DMS53 treated with DMSO at 0.1 percent for 48 hours (cell line): Measurements from ENCODE around the gene ZPBP2.
"Not testable (repeated sequence)": the region's sequence is repeated elsewhere in the genome, so short reads cannot be mapped to it uniquely, and the experiment has no call there.

Experiments used
- DNase-seq: peaks from one replicate; lab custom pipeline; 2025; ENCODE audit not compliant: unreplicated experiment; lab: John Stamatoyannopoulos, UW

Gene ZPBP2

GRCh38 chr17:39867880-39868553 lies at the start of gene ZPBP2:
Gene ZPBP2, plus strand, starts transcription at chr17:39868202. Its CDS starts 153 bp downstream, at chr17:39868355.
- DNase-seq, result no peak

- DNase-seq, result no peak
Measured at GRCh38 chr17:39818358-39819000, 49.5 kb upstream of the ZPBP2 start.

GRCh38 chr17:39820541-39820940 lies 47.5 kb upstream of the ZPBP2 start:
- DNase-seq, result no peak

- DNase-seq, result no peak
Measured at GRCh38 chr17:39820987-39821386, 47.0 kb upstream of the ZPBP2 start.

- no peak for DNase-seq
Measured at GRCh38 chr17:39822051-39822451, 46.0 kb upstream of the ZPBP2 start.

- DNase-seq, result no peak
Measured at GRCh38 chr17:39823407-39824054, 44.5 kb upstream of the ZPBP2 start.

GRCh38 chr17:39826334-39826733 lies 41.7 kb upstream of the ZPBP2 start:
- no peak for DNase-seq

- DNase-seq, result no peak
Measured at GRCh38 chr17:39828443-39828842, 39.6 kb upstream of the ZPBP2 start.

- DNase-seq, result no peak
Measured at GRCh38 chr17:39831588-39831987, 36.4 kb upstream of the ZPBP2 start.

GRCh38 chr17:39834017-39834416 lies 34.0 kb upstream of the ZPBP2 start:
- no peak for DNase-seq

GRCh38 chr17:39835038-39835786 lies 32.8 kb upstream of the ZPBP2 start:
- DNase-seq, result no peak

GRCh38 chr17:39836117-39836516 lies 31.9 kb upstream of the ZPBP2 start:
- no peak for DNase-seq

- DNase-seq, result no peak
Measured at GRCh38 chr17:39838057-39838456, 29.9 kb upstream of the ZPBP2 start.

GRCh38 chr17:39838784-39839183 lies 29.2 kb upstream of the ZPBP2 start:
- no peak for DNase-seq

- no peak for DNase-seq
Measured at GRCh38 chr17:39841134-39841683, 26.8 kb upstream of the ZPBP2 start.

- no peak for DNase-seq
Measured at GRCh38 chr17:39845052-39845846, 22.8 kb upstream of the ZPBP2 start.

GRCh38 chr17:39846205-39846604 lies 21.8 kb upstream of the ZPBP2 start:
- DNase-seq, result no peak

- no peak for DNase-seq
Measured at GRCh38 chr17:39848600-39848999, 19.4 kb upstream of the ZPBP2 start.

GRCh38 chr17:39850186-39850585 lies 17.8 kb upstream of the ZPBP2 start:
- not testable (repeated sequence) for DNase-seq

GRCh38 chr17:39852239-39852638 lies 15.8 kb upstream of the ZPBP2 start:
- no peak for DNase-seq
